PC-3 (cell line): Measurements from ENCODE around the gene MAP1LC3B2. TPM values are rescaled to one million over a fixed set of nuclear protein-coding genes. Genes with fewer than 3 reads are reported as not detected.

ENCODE experiments used
- ATAC-seq: fragments of 200-7000 bp; cut with Tn5 transposase; 2 replicates; pipeline ENCODE4 v1.9.1; 2020; ENCODE audit warnings: mild to moderate bottlenecking, moderate library complexity
- BruUV-seq: library from RNA; stranded (reverse); fragments of 400-500 nt; replicated peaks from 2 replicates; lab custom pipeline; 2021; lab: Mats Ljungman, UMichigan
- CTCF ChIA-PET: fragments of 300-600 bp; sonication (Branson Sonifier 250); formaldehyde crosslinking; loops from one replicate; lab custom pipeline; 2022; ENCODE audit warnings: antibody characterized with exemption; lab: Charles Lee
- POLR2A ChIA-PET: fragments of 300-600 bp; sonication (Branson Sonifier 250); formaldehyde crosslinking; loops from one replicate; lab custom pipeline; 2022; ENCODE audit warnings: antibody characterized with exemption; ENCODE audit not compliant: unreplicated experiment; lab: Charles Lee
- DNase-seq: peaks from one replicate; pipeline ENCODE4 v3.0.0-alpha.2; 2015
- H2AFZ ChIP-seq: fragments of 300-600 bp; sonication (generic); 2 replicates; pipeline ENCODE4 v1.6.0; 2016; ENCODE audit warnings: antibody characterized with exemption, low read length
- H3F3A ChIP-seq: fragments of 300-600 bp; sonication (generic); one replicate; pipeline ENCODE4 v1.6.0; 2017; ENCODE audit warnings: antibody characterized with exemption, low read length, control low read depth, mild to moderate bottlenecking; ENCODE audit not compliant: unreplicated experiment
- H3K27ac ChIP-seq: fragments of 300-600 bp; sonication (generic); 2 replicates; pipeline ENCODE4 v1.5.1; 2016; ENCODE audit warnings: mild to moderate bottlenecking, low read length
- H3K27me3 ChIP-seq: fragments of 300-600 bp; sonication (generic); 2 replicates; pipeline ENCODE4 v1.6.1; 2016; ENCODE audit warnings: low read length, mixed read lengths
- H3K36me3 ChIP-seq: fragments of 300-600 bp; sonication (generic); 2 replicates; pipeline ENCODE4 v1.6.1; 2016; ENCODE audit warnings: low read depth, mixed run types, low read length, mixed read lengths
- H3K4me1 ChIP-seq: fragments of 300-600 bp; sonication (generic); 2 replicates; pipeline ENCODE4 v1.5.1; 2016; ENCODE audit warnings: low read length; ENCODE audit not compliant: insufficient read depth
- H3K4me2 ChIP-seq: fragments of 300-600 bp; sonication (generic); 2 replicates; pipeline ENCODE4 v1.6.0; 2016; ENCODE audit warnings: low read length
- H3K4me3 ChIP-seq: fragments of 300-600 bp; sonication (generic); 2 replicates; pipeline ENCODE4 v1.5.1; 2016; ENCODE audit warnings: mild to moderate bottlenecking, low read length, mixed read lengths
- H3K79me2 ChIP-seq: fragments of 300-600 bp; sonication (generic); 2 replicates; pipeline ENCODE4 v1.6.1; 2017; ENCODE audit warnings: low read length, mixed read lengths
- H3K9ac ChIP-seq: fragments of 300-600 bp; sonication (generic); 2 replicates; pipeline ENCODE4 v1.6.0; 2016; ENCODE audit warnings: mild to moderate bottlenecking, low read length
- H3K9me2 ChIP-seq: fragments of 300-600 bp; sonication (generic); replicated peaks from 2 replicates; pipeline ENCODE4 v1.6.1; 2016; ENCODE audit warnings: mixed run types, low read length, mixed read lengths
- H3K9me3 ChIP-seq: fragments of 300-600 bp; sonication (generic); 2 replicates; pipeline ENCODE4 v1.6.1; 2016; ENCODE audit warnings: low read length, mixed read lengths
- H4K20me1 ChIP-seq: fragments of 300-600 bp; sonication (generic); 2 replicates; pipeline ENCODE4 v1.6.1; 2016; ENCODE audit warnings: low read length, mixed read lengths
- CTCF ChIP-seq: fragments of 300-600 bp; sonication (generic); conservative IDR thresholded peaks from 2 replicates; pipeline ENCODE4 v1.5.1; 2017; ENCODE audit warnings: antibody characterized with exemption, low read depth, mild to moderate bottlenecking, low read length
- EZH2 ChIP-seq: fragments of 300-600 bp; sonication (generic); IDR thresholded peaks from one replicate; pipeline ENCODE4 v1.6.1; 2017; ENCODE audit warnings: antibody characterized with exemption, mild to moderate bottlenecking, low read length; ENCODE audit not compliant: unreplicated experiment
- EZH2phosphoT487 ChIP-seq: fragments of 300-600 bp; sonication (generic); IDR thresholded peaks from 2 replicates; pipeline ENCODE4 v1.6.1; 2018; ENCODE audit warnings: mild to moderate bottlenecking, antibody characterized with exemption, low read length, borderline replicate concordance
- intact Hi-C: fragments of 100-400 bp; cut with micrococcal nuclease; formaldehyde crosslinking; loops from 2 replicates; pipeline ENCODE4 v1.9.0; 2023
- total RNA-seq: library from RNA; depleted of rRNA; stranded (reverse); fragments of >200 nt; gene quantifications from 2 replicates; pipeline ENCODE4 v1.2.3, GENCODE V29; 2014

The MAP1LC3B2 gene
- total RNA-seq, 1 experiment from 2014 or later = not detected

GRCh38 chr12:116616536-116617248, 57.5 kb downstream of the MAP1LC3B2 start:
- Histone ChIP-seq H3K9ac (no peak overlapping the region), H3K9me3 (no peaks in the 10 kb centered on the region), H4K20me1 (no peaks in the 10 kb centered on the region), H3K4me1 (peaks cover 4% of the 10 kb centered on the region; the same call in 1 of the 2 replicates), H3K9me2 (no peaks in the 10 kb centered on the region), H3K4me3 (no peak overlapping the region), H3K79me2 (no peaks in the 10 kb centered on the region), H2AFZ (no peak overlapping the region), H3K4me2 (no peak overlapping the region), H3K36me3 (no peaks in the 10 kb centered on the region), H3K27ac (no peak overlapping the region), H3K27me3 (no peaks in the 10 kb centered on the region), H3F3A (no peaks in the 10 kb centered on the region)
- intact Hi-C loops = no loop called here
- ATAC-seq (no peak), DNase-seq (no peak)
- TF ChIP-seq EZH2 (no peak), EZH2phosphoT487 (no peak), CTCF (no peak)
- ChIA-PET CTCF (no interaction called here), POLR2A (no interaction called here)
- BruUV-seq = no TSS peak

- no peaks in the 10 kb centered on the region for H3K36me3 ChIP-seq
- TF ChIP-seq EZH2phosphoT487 = no peak
- TF ChIP-seq CTCF = no peak
- no peak for TF ChIP-seq EZH2
- H3K9ac ChIP-seq = no peak overlapping the region
- ATAC-seq (no peak), DNase-seq (no peak)
- H4K20me1 ChIP-seq = no peaks in the 10 kb centered on the region
- H3K4me2 ChIP-seq = no peak overlapping the region
- intact Hi-C loops = no loop called here
- peaks cover 4% of the 10 kb centered on the region; the same call in 1 of the 2 replicates for H3K4me1 ChIP-seq
- H3K9me3 ChIP-seq = no peaks in the 10 kb centered on the region
- POLR2A ChIA-PET = no interaction called here
- no peak overlapping the region for H2AFZ ChIP-seq
- H3K27ac ChIP-seq = no peak overlapping the region
- H3K4me3 ChIP-seq = no peak overlapping the region
- H3F3A ChIP-seq = no peaks in the 10 kb centered on the region
- no peaks in the 10 kb centered on the region for H3K27me3 ChIP-seq
- no peaks in the 10 kb centered on the region for H3K79me2 ChIP-seq
- no peaks in the 10 kb centered on the region for H3K9me2 ChIP-seq
- CTCF ChIA-PET = no interaction called here
- no TSS peak for BruUV-seq
These were observed 60.1 kb downstream of the MAP1LC3B2 start for GRCh38 chr12:116619246-116619645.

GRCh38 chr12:116620124-116620491, 60.9 kb downstream of the MAP1LC3B2 start:
- DNase-seq (no peak), ATAC-seq (no peak; the same call in 1 of the 2 replicates)
- POLR2A ChIA-PET = no interaction called here
- no peaks in the 10 kb centered on the region for H4K20me1 ChIP-seq
- H3K4me2 ChIP-seq = no peak overlapping the region
- no peaks in the 10 kb centered on the region for H3K79me2 ChIP-seq
- no peaks in the 10 kb centered on the region for H3K9me3 ChIP-seq
- H3K27ac ChIP-seq = no peak overlapping the region
- H2AFZ ChIP-seq = no peak overlapping the region
- no peak overlapping the region for H3K4me3 ChIP-seq
- H3K36me3 ChIP-seq = no peaks in the 10 kb centered on the region
- no peaks in the 10 kb centered on the region for H3F3A ChIP-seq
- peaks cover 4% of the 10 kb centered on the region; the same call in 1 of the 2 replicates for H3K4me1 ChIP-seq
- no peaks in the 10 kb centered on the region for H3K27me3 ChIP-seq
- no TSS peak for BruUV-seq
- no peak overlapping the region for H3K9ac ChIP-seq
- CTCF ChIA-PET = no interaction called here
- intact Hi-C loops = no loop called here
- TF ChIP-seq EZH2 = no peak
- H3K9me2 ChIP-seq = no peaks in the 10 kb centered on the region
